GM19025 (cell line): ENCODE measurements around the gene TPRG1L.

Experiments used
- ATAC-seq: cut with Tn5 transposase; IDR thresholded peaks from one replicate; pipeline ENCODE4 v1.9.1; 2021; ENCODE audit warnings: mild to moderate bottlenecking, low read depth, moderate library complexity; ENCODE audit not compliant: unreplicated experiment

TPRG1L gene

DNA sequence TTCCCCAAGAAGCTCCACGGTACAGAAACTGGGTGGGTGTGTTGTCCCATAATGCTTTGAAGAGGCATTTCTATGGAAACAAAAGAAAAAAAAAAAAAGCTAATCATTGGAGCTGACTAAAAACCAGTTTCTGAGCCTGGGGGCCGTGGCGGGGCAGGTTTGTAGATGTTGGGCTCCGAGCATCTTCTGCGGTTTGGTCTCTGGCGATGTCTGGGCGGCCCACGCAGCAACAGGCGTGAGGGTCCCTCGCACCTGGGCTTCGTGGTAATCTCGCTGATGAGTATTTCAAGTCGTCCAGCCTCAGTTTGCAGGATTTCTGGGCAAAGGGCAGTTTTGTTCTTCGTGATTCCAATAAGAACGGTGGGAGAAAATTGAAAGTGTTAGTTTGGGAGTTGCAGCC is 34.3 kb downstream of the TPRG1L start:
- no peak for ATAC-seq

DNA sequence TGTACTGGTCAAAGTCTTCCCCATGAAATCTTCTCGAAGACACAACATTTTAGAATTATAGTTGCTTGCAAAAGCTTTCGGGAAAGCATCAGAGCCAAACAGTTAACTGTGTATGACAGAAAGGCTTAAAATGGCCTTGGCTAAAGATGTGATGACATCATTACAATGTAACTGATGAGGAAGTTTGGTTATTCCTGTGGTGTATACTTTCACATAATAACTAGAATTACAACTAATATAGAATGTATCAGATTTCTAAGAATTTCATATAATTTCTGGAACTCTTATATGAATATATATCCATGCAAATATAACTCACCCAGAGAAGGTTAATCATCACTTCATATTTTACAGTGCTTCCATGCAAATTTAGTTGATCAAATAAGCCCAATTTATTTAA is 35.9 kb downstream of the TPRG1L start:
- ATAC-seq: no peak

DNA sequence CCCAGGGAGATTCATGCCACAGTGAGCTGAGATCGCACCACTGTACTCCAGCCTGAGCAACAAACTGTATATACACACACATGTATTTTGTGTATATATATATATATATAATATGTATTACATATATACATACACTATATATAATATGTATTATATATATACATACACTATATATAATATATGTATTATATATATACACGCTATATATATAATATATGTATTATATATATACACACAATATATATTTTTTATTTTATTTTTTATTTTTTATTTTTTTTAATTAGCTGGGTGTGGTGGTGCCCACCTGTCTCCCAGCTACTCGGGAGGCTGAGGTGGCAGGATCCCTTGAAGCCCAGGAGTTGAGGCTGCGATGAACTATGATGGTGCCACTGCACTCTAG is 36.8 kb downstream of the TPRG1L start:
- ATAC-seq: no peak

DNA sequence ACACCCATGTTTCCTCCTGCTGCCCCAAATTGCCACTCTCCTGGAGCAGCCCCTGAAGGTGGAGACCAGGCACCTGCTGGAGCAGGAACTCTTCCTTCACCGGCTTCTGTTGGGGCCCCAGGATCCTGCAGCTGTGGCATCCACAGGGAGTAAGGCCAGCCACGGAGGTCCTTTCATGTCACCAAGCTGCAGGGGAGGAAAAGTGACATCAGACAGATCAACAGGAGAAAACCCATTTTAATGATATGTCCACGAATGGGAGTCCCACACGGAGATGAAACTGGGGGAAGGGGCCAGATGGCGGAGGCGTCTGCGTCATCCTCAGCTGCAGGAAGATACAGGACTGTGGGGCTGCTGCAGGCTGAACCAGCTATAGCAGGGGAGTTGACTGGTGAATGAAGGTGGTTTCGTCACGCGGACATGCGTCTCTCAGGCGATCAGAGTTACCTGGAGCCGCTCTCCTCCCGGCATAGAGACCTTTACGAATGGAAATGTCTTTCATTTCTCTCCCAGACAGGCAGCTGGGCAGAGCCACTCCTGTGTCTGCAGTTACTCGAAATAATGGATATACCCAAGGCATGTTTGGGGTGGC is 37.4 kb downstream of the TPRG1L start:
- ATAC-seq: no peak

DNA sequence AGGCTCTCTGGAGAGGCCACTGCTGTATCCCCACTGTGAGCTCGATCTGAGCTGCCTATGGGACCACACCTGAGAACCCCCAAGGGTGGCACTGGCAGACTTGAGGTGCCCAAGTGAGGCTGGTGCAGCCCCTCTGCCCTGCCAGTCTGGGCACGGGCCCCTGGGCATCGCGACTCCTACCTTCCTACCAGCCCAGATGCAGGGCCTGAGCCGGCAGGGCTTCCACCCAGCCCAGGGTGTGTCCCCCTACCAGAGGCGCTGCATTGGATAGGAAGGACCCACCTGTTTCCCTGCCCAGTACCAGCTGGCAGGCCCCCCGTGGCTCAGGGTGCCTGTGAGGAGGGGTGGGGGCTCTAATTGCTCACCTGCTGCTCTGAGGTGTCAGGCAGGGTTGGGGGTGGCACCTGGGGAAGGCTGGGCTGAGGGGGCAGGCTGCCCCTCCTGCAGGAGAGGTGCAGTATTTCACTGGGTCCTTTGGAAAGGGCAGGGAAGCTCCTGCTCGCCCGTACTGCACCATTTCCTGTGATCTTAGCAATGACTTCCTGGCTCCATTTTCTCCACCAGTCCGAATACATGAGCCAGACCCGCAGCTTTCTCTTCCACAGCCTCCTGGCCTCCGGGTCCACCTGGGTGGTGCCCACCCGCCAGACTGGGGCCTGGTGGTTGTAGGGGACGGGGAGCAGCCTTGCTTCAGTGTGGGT is 39.3 kb downstream of the TPRG1L start:
- no peak for ATAC-seq

DNA sequence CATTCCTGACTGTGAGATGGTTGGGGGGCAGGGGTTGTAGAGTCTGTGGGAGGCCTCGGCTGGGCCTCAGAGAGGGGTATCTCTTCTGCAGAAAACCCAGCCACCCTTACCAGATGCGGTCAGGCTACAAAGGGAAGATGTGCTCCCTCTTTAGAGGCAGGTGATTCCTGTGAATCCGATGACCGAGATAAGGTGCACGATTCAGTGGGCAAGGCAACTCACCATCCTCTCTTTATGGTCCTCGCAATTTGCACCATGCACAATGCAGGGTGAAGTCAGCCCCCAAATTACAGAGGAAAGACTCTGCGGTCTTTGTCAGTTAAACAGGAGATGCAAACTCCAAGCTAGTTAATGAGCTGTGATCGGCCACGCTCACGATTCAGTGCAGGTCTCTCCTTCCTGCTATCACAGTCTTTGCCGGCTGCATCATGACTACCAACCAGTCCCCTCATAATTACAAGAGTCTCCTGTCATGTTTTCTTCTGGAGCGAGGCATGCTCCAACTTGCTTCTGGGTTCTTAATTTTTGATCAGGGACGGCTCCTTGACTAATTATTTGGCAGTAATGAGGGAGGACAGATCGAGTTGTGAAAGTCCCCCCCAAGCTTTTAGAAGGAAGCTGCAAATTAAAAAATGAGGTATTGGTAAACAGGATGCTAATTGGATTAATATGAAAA is 40.0 kb downstream of the TPRG1L start:
- ATAC-seq: no peak

DNA sequence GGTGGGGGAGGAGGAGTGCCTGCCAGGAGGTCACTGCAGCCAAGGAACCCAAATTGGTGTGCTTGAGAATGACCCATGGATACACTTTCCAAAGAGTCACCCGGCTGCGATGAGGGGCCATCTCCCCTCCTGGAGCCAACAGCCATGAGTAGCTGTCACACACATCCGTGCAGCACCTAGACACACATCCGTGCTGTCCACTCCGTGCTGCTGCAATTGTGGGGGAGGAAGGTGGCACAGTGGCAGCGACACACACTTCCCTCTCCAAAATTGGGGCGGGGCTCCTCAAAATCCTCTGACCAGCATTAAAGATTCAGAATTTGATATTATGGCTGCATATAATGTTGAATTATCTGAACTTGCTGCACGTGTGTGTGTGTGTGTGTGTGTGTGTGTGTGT is 43.3 kb downstream of the TPRG1L start:
- ATAC-seq: no peak

DNA sequence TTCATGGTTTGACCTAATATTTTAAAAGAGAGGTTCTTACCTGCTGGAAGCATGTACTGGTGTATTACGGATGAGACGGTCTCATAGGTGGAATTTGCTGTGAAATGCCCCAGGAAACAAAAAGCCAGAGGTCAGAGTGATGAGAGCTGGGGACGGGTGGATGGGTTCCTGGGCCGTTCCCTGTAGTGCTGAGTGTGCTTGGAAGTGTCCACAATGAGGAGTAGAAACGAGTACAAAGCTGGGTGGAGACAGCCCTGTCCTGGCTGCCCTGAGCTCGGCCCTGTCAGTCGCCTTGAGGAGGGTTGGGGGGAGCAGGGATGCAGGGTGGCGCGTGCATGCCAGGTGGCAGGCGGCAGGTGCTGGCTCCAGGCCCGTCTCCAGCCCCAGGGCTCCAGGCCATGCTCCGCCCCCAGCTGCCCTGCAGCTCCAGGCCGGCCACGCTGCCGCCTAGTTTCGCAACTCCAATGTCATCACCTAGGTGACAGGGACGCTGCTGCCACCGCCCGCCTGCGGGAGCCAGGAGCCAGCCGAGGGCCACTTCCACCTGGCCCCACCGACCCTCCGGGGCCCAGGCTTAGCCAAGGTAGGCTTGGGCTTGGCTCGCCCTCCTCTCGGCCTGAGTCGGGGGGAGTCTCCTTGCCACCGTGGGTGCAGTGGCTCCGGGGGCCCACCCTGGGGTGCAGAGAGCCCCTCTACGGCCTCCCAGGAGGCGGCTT is 43.9 kb downstream of the TPRG1L start:
- no peak for ATAC-seq

DNA sequence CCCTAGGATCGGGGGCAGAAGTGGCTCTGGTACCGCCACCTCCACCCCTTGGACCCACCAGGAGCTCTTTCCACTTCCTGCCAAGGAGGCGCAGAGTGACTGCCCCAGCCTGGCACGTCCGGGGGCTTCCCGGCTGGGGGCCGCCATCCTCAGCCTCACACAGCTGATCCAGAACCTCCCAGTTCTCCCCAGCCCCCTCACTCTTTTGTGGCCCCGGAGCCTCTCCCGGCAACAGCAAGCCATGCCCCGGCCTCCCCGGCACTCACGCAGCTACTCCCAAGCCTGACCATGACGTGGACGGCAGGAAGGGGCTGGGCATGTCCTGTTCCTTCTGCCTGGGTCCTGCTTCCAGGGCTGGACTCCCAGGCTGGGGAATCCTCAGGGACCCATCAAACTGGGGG is 44.6 kb downstream of the TPRG1L start:
- no peak for ATAC-seq

DNA sequence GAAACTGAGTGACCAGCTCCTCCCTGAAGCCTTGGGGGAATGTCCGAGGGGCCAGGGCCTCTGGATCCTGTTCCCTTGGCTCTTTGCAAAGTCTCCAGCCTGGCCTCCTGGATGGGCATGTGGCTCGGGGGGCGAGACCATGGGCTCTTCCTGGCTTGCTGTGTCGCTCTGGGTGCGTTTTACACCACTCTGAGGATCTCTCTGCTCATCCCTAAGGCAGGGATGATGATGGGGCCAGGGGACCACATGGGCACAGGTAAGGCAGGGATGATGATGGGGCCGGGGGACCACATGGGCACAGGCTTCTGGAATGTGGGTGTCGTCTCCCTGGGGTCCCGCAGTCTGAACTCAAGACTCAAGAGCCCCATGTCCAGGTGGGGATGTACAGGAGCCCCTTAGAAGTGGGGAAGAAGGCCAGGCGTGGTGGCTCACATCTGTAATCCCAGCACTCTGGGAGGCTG is 45.2 kb downstream of the TPRG1L start:
- ATAC-seq: no peak

DNA sequence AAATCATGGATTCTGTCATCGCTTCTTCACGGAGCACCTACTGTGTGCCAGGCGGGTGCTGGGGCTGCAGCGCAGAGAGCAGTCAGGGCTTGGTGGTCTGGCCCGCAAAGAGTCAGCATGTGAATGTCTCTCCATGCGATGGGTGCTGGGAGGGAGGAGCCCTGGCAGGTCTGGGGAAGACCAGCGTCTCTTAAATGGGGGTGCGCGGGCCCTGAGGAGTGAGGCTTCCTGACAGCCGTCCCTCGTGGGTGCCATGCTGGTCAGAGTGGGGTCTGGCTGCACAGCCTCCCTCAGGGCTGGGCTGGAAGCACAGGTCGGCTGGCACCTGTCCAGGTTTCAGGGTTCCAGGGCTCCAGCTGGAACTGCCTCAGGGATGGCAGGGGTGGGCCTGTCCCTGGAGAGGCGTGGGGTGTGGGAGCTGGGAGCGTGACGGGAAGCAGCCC is 46.0 kb downstream of the TPRG1L start:
- no peak for ATAC-seq

DNA sequence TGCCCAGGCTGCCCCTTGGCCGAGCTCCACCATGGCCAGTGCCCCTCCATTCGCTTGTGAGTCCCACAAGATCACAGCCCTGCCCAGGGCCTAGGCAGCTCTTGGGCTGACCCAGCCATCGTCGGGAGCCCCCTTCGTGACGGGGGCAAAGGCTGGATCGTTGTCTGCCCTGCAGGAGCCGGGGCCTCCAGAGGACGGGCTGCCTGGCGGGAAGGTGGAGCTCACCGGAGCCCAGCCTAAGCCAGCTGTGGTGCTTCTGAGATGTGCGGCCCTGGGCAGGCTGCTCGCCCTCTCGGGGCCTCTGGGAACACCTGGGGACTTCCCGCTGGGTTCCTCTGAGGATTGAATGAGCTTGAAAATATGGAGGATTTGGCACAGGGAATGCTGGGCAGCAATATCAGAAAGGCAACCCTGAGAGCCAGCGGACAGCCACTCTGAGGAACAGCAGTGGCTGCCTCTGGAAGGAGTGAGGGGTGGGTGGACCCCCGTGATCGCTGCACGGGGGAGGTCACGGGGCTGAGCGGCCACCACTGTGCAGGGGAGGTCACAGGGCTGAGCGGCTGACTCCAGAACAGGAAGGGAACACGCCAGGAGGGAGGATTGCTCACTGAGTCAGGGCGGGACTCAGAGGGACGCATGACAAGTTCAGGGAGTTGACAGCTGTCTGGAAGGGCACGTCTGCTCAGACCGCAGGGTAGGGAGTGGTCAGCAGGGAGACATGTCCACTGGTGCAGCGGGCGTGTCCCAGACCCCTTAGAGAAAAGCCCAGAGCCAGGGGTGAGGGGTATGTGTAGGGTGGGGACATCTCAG is 46.8 kb downstream of the TPRG1L start:
- ATAC-seq: no peak

DNA sequence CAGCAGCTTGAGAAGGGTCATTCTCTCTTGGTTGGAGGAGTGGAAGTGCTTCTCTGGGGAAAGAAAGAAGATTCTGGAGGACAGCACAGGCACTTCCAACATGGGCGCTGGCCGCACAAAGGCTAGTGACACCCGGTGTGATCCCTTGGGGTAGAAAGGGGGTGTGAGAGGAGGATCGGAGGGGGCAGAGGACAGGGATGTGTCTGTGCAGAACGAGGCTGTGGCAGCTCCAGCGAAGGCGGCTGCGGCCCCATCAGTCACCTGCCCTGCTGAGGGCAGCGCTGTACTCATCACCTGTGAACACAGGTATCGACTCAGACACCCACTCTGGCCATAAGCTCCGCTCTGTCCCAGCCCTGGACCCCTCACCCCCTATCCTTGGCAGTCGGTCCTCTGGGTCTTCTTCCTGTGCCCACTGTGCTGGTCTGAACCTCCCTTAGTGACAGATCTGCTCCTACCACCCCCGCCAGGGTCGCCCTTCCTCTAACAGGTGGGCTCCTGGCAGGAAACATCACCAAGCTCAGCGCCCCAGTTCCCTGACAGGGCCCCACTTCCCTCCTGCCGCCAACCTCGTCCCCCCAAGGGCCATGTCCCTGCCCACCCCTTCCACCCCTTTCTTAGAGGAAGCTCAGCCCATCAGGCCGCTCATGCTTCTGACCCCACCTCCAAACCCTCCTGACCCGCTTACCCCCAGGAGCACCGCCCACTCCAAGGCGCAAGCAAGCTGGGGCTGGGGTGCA is 47.6 kb downstream of the TPRG1L start:
- no peak for ATAC-seq

DNA sequence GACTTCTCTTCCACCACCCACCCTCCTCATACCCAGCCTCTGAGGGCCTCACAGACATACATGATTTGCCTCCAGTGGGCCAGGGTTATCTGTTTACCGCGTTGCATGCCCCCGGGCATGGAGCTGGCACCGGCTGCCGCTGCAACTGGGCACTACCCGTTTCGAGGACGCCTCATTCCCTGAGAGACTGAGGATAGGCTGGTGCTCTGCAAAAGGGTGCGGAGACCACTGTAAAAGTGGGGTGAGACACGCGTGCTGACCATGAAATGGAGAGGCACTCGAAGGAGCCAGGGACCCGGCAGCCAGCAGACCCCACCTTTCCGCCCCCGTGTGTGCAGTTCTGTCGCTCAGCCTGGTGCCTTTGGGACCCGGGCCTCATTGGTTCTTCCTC is 48.2 kb downstream of the TPRG1L start:
- no peak for ATAC-seq

DNA sequence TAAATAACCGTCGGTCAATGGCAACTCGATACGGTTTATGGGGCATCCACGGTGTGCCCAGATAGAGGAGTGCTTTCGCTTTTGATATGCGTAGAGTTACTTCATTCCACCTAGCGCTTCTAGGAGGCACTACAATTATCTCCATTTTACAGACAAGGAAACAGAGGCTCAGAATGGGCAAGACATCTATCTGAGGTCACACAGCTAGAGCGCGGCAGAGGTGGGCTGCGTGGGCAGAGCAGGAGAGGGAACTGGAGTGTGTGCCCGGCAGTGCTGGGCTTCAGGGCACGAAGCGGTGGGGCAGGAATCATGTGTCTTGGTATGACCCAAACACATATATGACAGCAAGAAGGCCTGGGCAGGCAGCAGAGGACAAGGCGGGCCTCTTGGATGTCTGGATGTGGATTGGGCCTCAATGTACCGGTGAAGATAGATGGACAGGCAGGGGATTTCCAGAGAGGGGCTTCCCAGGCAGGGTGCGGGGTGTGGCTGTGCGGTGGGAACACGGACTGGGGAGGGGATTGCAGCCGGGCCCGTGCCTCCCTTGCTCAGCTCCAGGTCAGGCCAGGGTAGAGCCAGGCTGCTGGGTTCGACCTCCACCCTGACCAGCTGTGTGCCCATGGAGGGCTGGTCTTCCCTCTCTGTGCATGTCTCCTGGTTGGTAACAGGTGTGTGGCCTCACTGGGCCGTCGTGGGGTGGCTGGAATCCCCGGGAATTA is 48.7 kb downstream of the TPRG1L start:
- ATAC-seq: no peak

DNA sequence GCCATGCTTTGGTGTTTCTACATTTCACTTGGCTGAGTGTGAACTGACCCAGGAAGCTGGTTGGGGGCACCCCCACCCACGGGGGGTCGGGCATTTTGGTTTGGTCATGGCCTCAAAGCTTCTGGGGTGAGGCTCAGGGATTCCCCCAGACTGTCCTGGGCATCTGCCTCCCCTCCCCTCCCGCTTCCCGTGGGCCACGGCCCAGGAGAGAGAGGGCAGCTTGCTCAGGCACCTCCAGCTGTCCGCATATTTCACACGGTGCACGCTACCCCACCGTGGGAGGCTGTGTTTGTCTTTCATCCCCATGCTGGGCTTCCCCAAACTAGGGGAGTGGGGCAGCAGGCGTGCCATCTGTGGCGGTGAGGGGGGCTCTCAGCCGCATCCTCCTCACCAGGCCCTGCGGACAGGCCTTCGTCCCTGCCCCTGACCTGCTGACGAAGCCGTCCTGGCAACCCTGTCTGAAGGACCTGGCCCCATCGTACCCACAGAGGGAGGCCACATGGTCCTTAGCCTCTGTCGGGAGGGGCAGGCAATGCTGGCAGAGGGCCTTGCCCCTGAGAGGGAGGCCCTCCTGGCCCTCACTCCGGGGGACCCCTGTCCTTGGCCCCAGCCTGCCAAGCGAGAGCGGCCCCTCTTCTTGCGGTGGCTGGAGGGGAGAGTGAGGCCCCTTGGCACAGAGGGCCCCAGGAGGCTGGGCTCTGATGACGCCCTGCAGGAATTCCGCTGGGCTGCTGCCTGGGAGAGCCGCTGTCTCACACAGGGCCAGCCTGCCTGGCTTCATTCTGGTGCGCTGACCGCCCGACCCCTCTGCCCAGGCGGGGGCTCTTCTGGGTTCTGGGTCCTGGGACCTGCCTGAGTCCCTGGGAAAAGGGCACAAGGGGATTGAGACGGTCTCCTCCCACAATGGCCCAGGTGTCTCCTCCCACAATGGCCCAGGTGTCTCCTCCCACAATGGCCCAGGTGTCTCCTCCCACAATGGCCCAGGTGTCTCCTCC is 49.6 kb downstream of the TPRG1L start:
- ATAC-seq: no peak

DNA sequence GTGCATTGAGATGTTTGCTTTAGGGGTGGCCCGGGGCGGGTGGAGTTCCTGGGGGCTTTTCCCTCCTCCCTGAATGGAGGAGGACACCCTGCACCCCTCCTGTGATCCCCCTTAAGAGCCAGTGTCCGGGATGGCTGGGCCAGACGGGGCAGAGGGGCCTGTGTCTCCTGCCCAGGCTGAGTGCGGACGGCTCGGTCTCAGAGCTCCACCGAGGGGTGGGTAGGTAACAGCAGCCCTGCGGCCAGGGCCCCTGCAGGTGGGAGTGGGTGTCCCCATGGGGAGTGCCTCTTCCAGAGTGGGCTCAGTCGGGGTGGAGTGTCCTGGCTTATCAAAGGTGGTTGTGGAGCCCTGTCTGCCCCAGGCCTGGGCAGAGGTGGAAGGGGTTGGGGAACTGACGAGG is 50.6 kb downstream of the TPRG1L start:
- ATAC-seq: no peak
